HG03095 (cell line): ENCODE results near the gene TRAPPC12.

Source experiments
- ATAC-seq: cut with Tn5 transposase; IDR thresholded peaks from one replicate; pipeline ENCODE4 v1.9.1; 2021; ENCODE audit warnings: moderate library complexity; ENCODE audit not compliant: unreplicated experiment

Gene TRAPPC12

GRCh38 chr2:3465844-3466481, 86.5 kb downstream of the TRAPPC12 start:
- no peak for ATAC-seq

- no peak for ATAC-seq
These were observed 87.0 kb downstream of the TRAPPC12 start for GRCh38 chr2:3466482-3466863.

- no peak for ATAC-seq
These were observed 87.5 kb downstream of the TRAPPC12 start for GRCh38 chr2:3466966-3467365.

GRCh38 chr2:3467654-3468053, 88.2 kb downstream of the TRAPPC12 start:
- no peak for ATAC-seq

GRCh38 chr2:3468296-3468988, 88.9 kb downstream of the TRAPPC12 start:
- no peak for ATAC-seq

- no peak for ATAC-seq
These were observed 90.0 kb downstream of the TRAPPC12 start for GRCh38 chr2:3469486-3469885.

- no peak for ATAC-seq
These were observed 90.7 kb downstream of the TRAPPC12 start for GRCh38 chr2:3470166-3470651.

GRCh38 chr2:3470856-3471737, 91.6 kb downstream of the TRAPPC12 start:
- no peak for ATAC-seq

GRCh38 chr2:3472296-3472695, 92.8 kb downstream of the TRAPPC12 start:
- no peak for ATAC-seq

- ATAC-seq: no peak
These were observed 93.5 kb downstream of the TRAPPC12 start for GRCh38 chr2:3472966-3473365.

GRCh38 chr2:3475771-3476170, 96.3 kb downstream of the TRAPPC12 start:
- no peak for ATAC-seq

GRCh38 chr2:3476321-3476984, 97.0 kb downstream of the TRAPPC12 start:
- no peak for ATAC-seq

- no peak for ATAC-seq
These were observed 97.5 kb downstream of the TRAPPC12 start for GRCh38 chr2:3476985-3477327.

GRCh38 chr2:3478846-3479385, 99.4 kb downstream of the TRAPPC12 start:
- no peak for ATAC-seq

GRCh38 chr2:3479430-3480320, 100.2 kb downstream of the TRAPPC12 start:
- ATAC-seq: no peak

- no peak for ATAC-seq
These were observed 101.0 kb downstream of the TRAPPC12 start for GRCh38 chr2:3480352-3481010.

GRCh38 chr2:3481011-3481400, 101.5 kb downstream of the TRAPPC12 start:
- no peak for ATAC-seq

GRCh38 chr2:3481736-3482362, 102.4 kb downstream of the TRAPPC12 start:
- ATAC-seq: no peak

- ATAC-seq: no peak
These were observed 102.9 kb downstream of the TRAPPC12 start for GRCh38 chr2:3482363-3482821.
